T-cell (primary cell): Measurements from ENCODE around the gene HNRNPA1L2. TPM values are rescaled to one million over a fixed set of nuclear protein-coding genes. Genes with fewer than 3 reads are reported as not detected.

Experiments used
- ATAC-seq, 4 experiments: fragments of 200-7000 bp in 3 of 4; fragments of 150-1000 bp in 1 of 4; cut with Tn5 transposase; replicated peaks in 1 of 4; 1 replicate in 3 of 4; 2 replicates in 1 of 4; pipeline ENCODE4 v1.10.0; 2021; ENCODE audit warnings: moderate library complexity in 3 of 4, mild to moderate bottlenecking in 2 of 4, moderate number of reproducible peaks in 1 of 4
- CTCF ChIA-PET, 2 donors: fragments of 300-600 bp; sonication (Branson Sonifier 250); formaldehyde crosslinking; loops; one replicate each; lab custom pipeline; 2022; ENCODE audit warnings: antibody characterized with exemption in 2 of 2; lab: Charles Lee
- POLR2A ChIA-PET, 2 donors: fragments of 300-600 bp; sonication (Branson Sonifier 250); formaldehyde crosslinking; loops; one replicate each; lab custom pipeline; 2022; ENCODE audit warnings: antibody characterized with exemption in 2 of 2; lab: Charles Lee
- DNase-seq, 35 experiments: peaks; one replicate each; pipeline versions ENCODE4 v3.0.0 to v3.0.0-alpha.2; 2013 to 2023
- H3K27ac ChIP-seq: one replicate; pipeline ENCODE4 v1.5.1; 2013; ENCODE audit warnings: low read length
- H3K27me3 ChIP-seq, 2 experiments: replicated peaks in 1 of 2; 1 replicate in 1 of 2; 2 replicates in 1 of 2; pipeline versions ENCODE4 v1.6.1 to v1.7.0; 2013; ENCODE audit warnings: low read length in 1 of 2, mixed read lengths in 1 of 2; ENCODE audit not compliant: control insufficient read depth in 2 of 2, insufficient read depth in 2 of 2; ENCODE audit errors: extremely low read depth in 1 of 2
- H3K36me3 ChIP-seq, 2 donors: 1 replicate in 1 of 2; 2 replicates in 1 of 2; pipeline versions ENCODE4 v1.6.1 to v1.7.0; 2013; ENCODE audit warnings: low read length in 1 of 2; ENCODE audit not compliant: control insufficient read depth in 2 of 2, insufficient read depth in 1 of 2; ENCODE audit errors: extremely low read depth in 1 of 2
- H3K4me1 ChIP-seq, 2 experiments: 1 replicate in 1 of 2; 2 replicates in 1 of 2; pipeline versions ENCODE4 v1.6.1 to v1.7.0; 2013; ENCODE audit warnings: low read length in 2 of 2, mixed read lengths in 1 of 2; ENCODE audit not compliant: insufficient read depth in 2 of 2, control insufficient read depth in 1 of 2; ENCODE audit errors: extremely low read depth in 1 of 2
- H3K4me3 ChIP-seq, 2 donors: 1 replicate in 1 of 2; 2 replicates in 1 of 2; pipeline versions ENCODE4 v1.5.1 to v1.7.0; 2013; ENCODE audit warnings: mild to moderate bottlenecking in 2 of 2, low read length in 1 of 2, moderate library complexity in 1 of 2; ENCODE audit not compliant: control insufficient read depth in 1 of 2; ENCODE audit errors: extremely low read depth in 1 of 2
- H3K9me3 ChIP-seq: 2 replicates; pipeline ENCODE4 v1.7.0; 2013
- H3K27ac Mint-ChIP-seq, 2 donors: one replicate each; pipeline ENCODE4 v1.8.0; 2020 to 2021; ENCODE audit warnings: mild to moderate bottlenecking in 2 of 2, mixed read lengths in 2 of 2
- H3K27me3 Mint-ChIP-seq, 2 donors: one replicate each; pipeline ENCODE4 v1.8.0; 2021 to 2022; ENCODE audit warnings: mixed read lengths in 2 of 2
- H3K36me3 Mint-ChIP-seq: one replicate; pipeline ENCODE4 v1.8.0; 2021; ENCODE audit warnings: mixed read lengths
- H3K4me1 Mint-ChIP-seq, 3 donors: one replicate each; pipeline ENCODE4 v1.8.0; 2020 to 2022; ENCODE audit warnings: mixed read lengths in 3 of 3, mild to moderate bottlenecking in 1 of 3
- H3K4me3 Mint-ChIP-seq, 3 donors: one replicate each; pipeline ENCODE4 v1.8.0; 2020 to 2022; ENCODE audit warnings: mild to moderate bottlenecking in 3 of 3, mixed read lengths in 3 of 3, moderate library complexity in 3 of 3
- H3K9me3 Mint-ChIP-seq, 3 donors: one replicate each; pipeline ENCODE4 v1.8.0; 2020 to 2022; ENCODE audit warnings: mixed read lengths in 3 of 3
- WGBS: methylation state at CpG from one replicate; pipeline ENCODE4 v1.1.5; 2013; ENCODE audit warnings: missing lambda C conversion rate; ENCODE audit not compliant: insufficient coverage; 5-methylcytosine and 5-hydroxymethylcytosine counted together
- total RNA-seq, 35 experiments: library from RNA in 6 of 35; stranded (reverse) in 6 of 35; fragments of 120-200 nt in 1 of 35; gene quantifications; one replicate each; pipeline versions ENCODE4 v1.2.1 to v1.2.4 and lab custom pipeline; 2013 to 2026

The HNRNPA1L2 gene
- total RNA-seq, 5 donors from 2014 or later (not counting 1 experiment from before 2014, with no cell fraction given): 14.0 to 17.1 (median 15.9) TPM

DNA sequence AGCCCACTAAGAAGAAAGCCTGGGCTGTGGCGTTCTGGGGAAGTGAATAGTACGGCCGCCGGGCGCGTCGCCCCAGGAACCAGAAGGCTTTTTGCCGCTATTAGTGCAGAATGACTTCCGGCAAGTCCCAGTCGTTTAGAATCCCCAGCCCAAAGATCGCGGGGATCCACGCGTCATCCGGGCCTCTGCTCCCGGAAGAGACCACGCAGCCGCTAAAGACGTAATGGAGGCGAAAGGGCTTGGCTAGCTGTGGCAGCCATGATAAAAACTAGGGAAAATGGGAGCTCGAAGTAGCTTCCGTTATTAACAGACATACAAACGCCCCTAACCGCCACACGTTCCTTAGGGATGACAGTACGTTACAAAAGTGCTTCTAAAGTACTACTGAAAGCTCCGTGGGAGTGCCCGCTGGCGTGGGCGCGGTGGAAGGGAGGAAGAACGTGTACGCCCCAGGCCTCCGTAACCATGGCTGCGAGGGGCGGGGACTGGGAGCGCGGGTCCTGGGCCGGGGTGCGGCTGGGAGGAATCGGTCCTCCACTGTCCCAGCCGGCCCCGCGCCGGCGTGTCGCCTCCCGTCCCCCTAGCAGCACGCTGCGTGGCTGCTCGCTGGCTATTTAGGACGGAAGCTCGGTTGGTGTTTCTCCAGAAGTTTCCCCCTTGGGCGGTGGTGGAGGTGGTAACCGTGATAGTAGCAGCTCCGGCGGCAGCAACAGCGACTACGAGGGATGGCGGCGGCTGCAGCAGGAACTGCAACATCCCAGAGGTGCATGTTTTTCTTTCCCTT lies 10.2 kb downstream of the HNRNPA1L2 start, which contains the start of gene SUGT1:
SUGT1 (plus strand) TSS at position 641 of the 784 bp plus-strand sequence; CDS start at position 726, 85 bp downstream.
- H3K4me1 Mint-ChIP-seq: peaks cover 9 to 14% (median 14%) of the 10 kb centered on the region in 3 donors
- POLR2A ChIA-PET: interaction anchor here in 1 of 2 donors (0.6 to 1.8 kb wide), 4 partner anchors 10 to 1199 kb away, joined by 3 to 10 read pairs (median 4); no protein-coding TSS in a partner anchor

DNA sequence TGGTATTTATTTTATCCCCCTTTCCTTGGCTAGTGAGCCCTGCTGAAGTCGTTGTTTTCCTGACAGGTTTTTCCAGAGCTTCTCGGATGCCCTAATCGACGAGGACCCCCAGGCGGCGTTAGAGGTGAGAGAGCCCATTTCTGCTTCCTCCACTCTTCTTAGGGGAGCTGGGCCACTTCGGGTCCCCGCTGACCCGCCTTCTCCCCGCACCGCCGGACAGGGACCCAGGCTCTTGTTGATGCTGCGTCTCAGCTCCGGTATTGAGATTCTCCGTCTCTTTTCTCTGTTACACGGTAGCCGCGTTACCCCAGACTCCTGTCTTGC lies 10.7 kb downstream of the HNRNPA1L2 start:
- ChIA-PET CTCF (interaction anchor here (0.9 to 3.6 kb wide), 13 partner anchors 10 to 315 kb away, joined by 3 to 40 read pairs (median 6); no protein-coding TSS in a partner anchor), POLR2A (interaction anchor here (0.7 to 1.8 kb wide), 5 partner anchors 9 to 1200 kb away, joined by 3 to 11 read pairs (median 4); no protein-coding TSS in a partner anchor)
- ATAC-seq (peak; percentile 12 to 22 (median 16)), DNase-seq (no peak)
- peaks cover 0 to 11% of the 10 kb centered on the region in 2 donors for H3K36me3 ChIP-seq
- peaks cover 14% of the 10 kb centered on the region for H3K36me3 Mint-ChIP-seq
- H3K9me3 Mint-ChIP-seq: no peaks in the 10 kb centered on the region
- peak overlapping the region; percentile 80 for H3K4me3 ChIP-seq
- whole genome bisulfite sequencing: 0% methylated on average over 5 of the region's 18 CpGs
- no peaks in the 10 kb centered on the region for H3K27me3 ChIP-seq
- peaks cover 18 to 22% of the 10 kb centered on the region in 2 experiments for H3K4me1 ChIP-seq
- H3K9me3 ChIP-seq: no peaks in the 10 kb centered on the region
- no peak overlapping the region for H3K4me3 Mint-ChIP-seq
- H3K27me3 Mint-ChIP-seq: no peaks in the 10 kb centered on the region
- peak overlapping the region; percentile 89 for H3K27ac ChIP-seq
- no peak overlapping the region for H3K27ac Mint-ChIP-seq
- peaks cover 9 to 14% (median 14%) of the 10 kb centered on the region in 3 donors for H3K4me1 Mint-ChIP-seq

More for the DNA sequence above, 10.2 kb downstream of the HNRNPA1L2 start, which contains the start of gene SUGT1:
- Mint-ChIP-seq H3K36me3 (peaks cover 14% of the 10 kb centered on the region), H3K4me3 (no peak within 1 kb of the TSS), H3K9me3 (no peaks in the 10 kb centered on the region), H3K27me3 (no peaks in the 10 kb centered on the region), H3K27ac (no peak within 1 kb of the TSS)
- Histone ChIP-seq H3K4me3 (peak within 1 kb of the TSS; percentile 80), H3K36me3 (peaks cover 0 to 7% of the 10 kb centered on the region in 2 donors), H3K9me3 (no peaks in the 10 kb centered on the region), H3K27me3 (no peaks in the 10 kb centered on the region), H3K4me1 (peaks cover 18 to 22% of the 10 kb centered on the region in 2 experiments), H3K27ac (peak within 1 kb of the TSS; percentile 89)
- CTCF ChIA-PET: interaction anchor here (0.6 to 3.6 kb wide), 15 partner anchors 11 to 315 kb away, joined by 3 to 40 read pairs (median 6); no protein-coding TSS in a partner anchor
- WGBS: under 1% methylated on average over 53 of the region's 61 CpGs
- peak; percentile 92 to 98 (median 96) for ATAC-seq
- DNase-seq: peak; percentile 89 to 97 (median 94)

DNA sequence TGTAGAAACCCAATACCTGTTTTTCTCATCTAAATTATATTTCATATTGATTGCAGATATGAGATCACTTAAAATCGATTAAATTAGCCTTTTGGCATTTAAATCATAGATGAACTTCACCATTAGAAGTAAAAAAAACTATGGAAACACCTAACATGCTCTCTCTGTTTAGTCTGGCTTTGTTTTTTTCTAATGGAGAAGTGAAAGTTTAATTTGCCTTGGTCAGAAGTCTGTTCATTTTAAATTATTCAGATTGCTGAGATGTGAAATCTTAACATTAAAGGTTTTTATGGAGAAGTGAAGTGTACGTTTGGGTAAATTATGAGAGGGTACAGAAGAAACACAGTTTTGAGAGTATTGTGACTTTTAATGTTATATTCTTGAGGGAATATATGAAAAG lies 17.1 kb downstream of the HNRNPA1L2 start:
- no peak overlapping the region for H3K27ac ChIP-seq
- peaks cover 1 to 6% (median 6%) of the 10 kb centered on the region in 3 donors for H3K4me1 Mint-ChIP-seq
- H3K36me3 Mint-ChIP-seq: peaks cover 26% of the 10 kb centered on the region
- H3K36me3 ChIP-seq: peaks cover 0 to 37% of the 10 kb centered on the region in 2 donors
- peaks cover 0 to 2% of the 10 kb centered on the region in 2 experiments for H3K4me1 ChIP-seq
- ATAC-seq (no peak), DNase-seq (no peak)
- no peaks in the 10 kb centered on the region for H3K9me3 Mint-ChIP-seq
- H3K27me3 Mint-ChIP-seq: no peaks in the 10 kb centered on the region
- POLR2A ChIA-PET: no interaction called here
- no peaks in the 10 kb centered on the region for H3K9me3 ChIP-seq
- H3K27ac Mint-ChIP-seq: no peak overlapping the region
- H3K4me3 ChIP-seq: no peak overlapping the region
- CTCF ChIA-PET: no interaction called here
- WGBS: no CpG with 5 or more reads among the region's 2 CpGs
- H3K4me3 Mint-ChIP-seq: no peak overlapping the region
- no peaks in the 10 kb centered on the region for H3K27me3 ChIP-seq

DNA sequence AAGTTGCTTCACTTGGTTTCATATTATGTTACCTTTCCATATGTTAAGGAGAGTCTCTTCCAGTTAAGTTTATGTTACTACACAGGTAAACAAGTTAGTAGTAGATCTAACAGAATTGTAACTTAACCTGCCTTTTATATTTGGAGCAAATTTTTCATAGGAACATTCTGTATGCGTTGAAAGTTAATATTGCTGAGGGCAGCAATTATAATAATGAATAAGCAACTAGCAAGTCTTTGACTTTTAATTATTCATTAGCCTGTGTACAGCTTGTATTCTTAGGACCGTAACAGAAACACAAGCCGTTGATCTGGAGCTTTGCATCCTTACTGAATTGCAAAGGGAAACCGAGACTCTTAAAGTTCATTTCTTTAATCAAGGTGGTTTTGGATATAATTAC lies 22.0 kb downstream of the HNRNPA1L2 start:
- DNase-seq (no peak), ATAC-seq (no peak)
- ChIA-PET POLR2A (interaction anchor here in 1 of 2 donors (0.9 to 1.2 kb wide), 2 partner anchors 8 to 48 kb away, joined by 3 to 5 read pairs; no protein-coding TSS in a partner anchor), CTCF (interaction anchor here in 1 of 2 donors (1.7 to 2.4 kb wide), 2 partner anchors 11 to 304 kb away, joined by 9 to 28 read pairs; partner anchors contain the start of gene SUGT1)
- no peaks in the 10 kb centered on the region for H3K27me3 ChIP-seq
- Mint-ChIP-seq H3K27me3 (no peaks in the 10 kb centered on the region), H3K9me3 (no peaks in the 10 kb centered on the region), H3K4me1 (peaks cover 6 to 11% (median 10%) of the 10 kb centered on the region in 3 donors), H3K27ac (no peak overlapping the region), H3K36me3 (peaks cover 45% of the 10 kb centered on the region), H3K4me3 (no peak overlapping the region)
- H3K27ac ChIP-seq: no peak overlapping the region
- H3K4me1 ChIP-seq: no peaks in the 10 kb centered on the region
- WGBS: 100% methylated on average over 2 of the region's 4 CpGs
- no peaks in the 10 kb centered on the region for H3K9me3 ChIP-seq
- H3K36me3 ChIP-seq: peaks cover 0 to 51% of the 10 kb centered on the region in 2 donors
- no peak overlapping the region for H3K4me3 ChIP-seq

DNA sequence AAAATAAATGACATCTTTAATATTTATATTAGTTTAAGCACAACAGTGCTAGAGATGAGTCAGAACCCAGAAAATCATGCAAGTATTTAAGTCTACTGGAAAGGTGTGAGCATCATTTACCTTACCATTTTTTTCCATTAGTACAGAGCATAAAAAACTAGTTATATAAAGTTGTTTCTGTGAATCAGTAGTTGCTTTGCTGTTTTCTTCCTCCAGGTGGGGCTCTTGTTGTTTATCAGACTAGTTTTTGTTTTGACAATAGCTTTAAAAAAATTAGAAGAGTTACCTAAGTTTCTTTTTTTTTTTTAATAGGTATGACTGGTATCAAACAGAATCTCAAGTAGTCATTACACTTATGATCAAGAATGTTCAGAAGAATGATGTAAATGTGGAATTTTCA lies 23.1 kb downstream of the HNRNPA1L2 start:
- Histone ChIP-seq H3K9me3 (no peaks in the 10 kb centered on the region), H3K4me3 (no peak overlapping the region), H3K27me3 (no peaks in the 10 kb centered on the region), H3K27ac (peak overlapping the region; percentile 21), H3K4me1 (no peaks in the 10 kb centered on the region), H3K36me3 (peaks cover 0 to 52% of the 10 kb centered on the region in 2 donors)
- Mint-ChIP-seq H3K4me3 (no peak overlapping the region), H3K27me3 (no peaks in the 10 kb centered on the region), H3K27ac (no peak overlapping the region), H3K36me3 (peaks cover 44% of the 10 kb centered on the region), H3K4me1 (peaks cover 4 to 6% (median 6%) of the 10 kb centered on the region in 3 donors), H3K9me3 (no peaks in the 10 kb centered on the region)
- ChIA-PET POLR2A (interaction anchor here (0.6 to 1.2 kb wide), 4 partner anchors 9 to 49 kb away, joined by 3 to 5 read pairs (median 3); no protein-coding TSS in a partner anchor), CTCF (interaction anchor here in 1 of 2 donors (0.7 to 2.4 kb wide), 5 partner anchors 12 to 303 kb away, joined by 3 to 28 read pairs (median 4); partner anchors contain the start of gene SUGT1)
- ATAC-seq (peak in 1 of 4 experiments; percentile 19), DNase-seq (peak in 2 of 35 experiments; percentile 1 to 48)

DNA sequence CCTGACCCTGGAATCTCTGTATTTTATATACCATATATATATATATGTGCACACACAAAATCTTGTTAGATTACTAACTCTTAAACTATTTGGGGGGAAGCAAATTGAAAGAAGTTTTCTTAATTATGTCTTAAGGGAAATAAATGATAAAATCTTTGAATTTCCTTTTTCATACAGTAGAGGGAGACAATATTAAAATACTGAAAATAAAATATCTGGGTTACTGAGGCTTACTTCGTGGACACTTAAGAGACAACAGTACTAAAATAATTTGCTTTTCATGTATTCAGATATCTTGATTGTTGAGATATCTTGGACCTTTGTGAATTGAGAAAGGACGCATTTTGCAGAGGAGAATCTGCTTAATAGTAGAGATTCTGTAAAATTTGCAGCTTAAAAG lies 27.4 kb downstream of the HNRNPA1L2 start:
- no peak for ATAC-seq
- no peak overlapping the region for H3K27ac ChIP-seq
- Mint-ChIP-seq H3K4me1 (peaks cover 6 to 13% (median 10%) of the 10 kb centered on the region in 3 donors), H3K4me3 (no peak overlapping the region), H3K27ac (no peak overlapping the region), H3K9me3 (no peaks in the 10 kb centered on the region), H3K36me3 (peaks cover 43% of the 10 kb centered on the region), H3K27me3 (no peaks in the 10 kb centered on the region)
- H3K36me3 ChIP-seq: peaks cover 0 to 29% of the 10 kb centered on the region in 2 donors
- no CpG with 5 or more reads among the region's 2 CpGs for WGBS
- no peak for DNase-seq
- H3K4me3 ChIP-seq: no peak overlapping the region
- ChIA-PET POLR2A (no interaction called here), CTCF (no interaction called here)
- H3K9me3 ChIP-seq: no peaks in the 10 kb centered on the region
- H3K27me3 ChIP-seq: no peaks in the 10 kb centered on the region
- H3K4me1 ChIP-seq: no peaks in the 10 kb centered on the region
